Skeletal muscle satellite cell (primary cell): ENCODE data around the gene GTF2H3.

Source experiments
- H3K27me3 ChIP-seq: 2 replicates; pipeline ENCODE4 v1.7.0; 2013; ENCODE audit warnings: low read length; ENCODE audit not compliant: control insufficient read depth, insufficient read depth
- H3K36me3 ChIP-seq: 2 replicates; pipeline ENCODE4 v1.7.0; 2013; ENCODE audit warnings: mild to moderate bottlenecking, control low read depth, low read length; ENCODE audit not compliant: insufficient read depth
- H3K4me1 ChIP-seq: 2 replicates; pipeline ENCODE4 v1.7.0; 2013; ENCODE audit warnings: low read length; ENCODE audit not compliant: control insufficient read depth, insufficient read depth
- H3K4me2 ChIP-seq: 2 replicates; pipeline ENCODE4 v1.7.0; 2013; ENCODE audit warnings: mild to moderate bottlenecking, low read length
- H3K4me3 ChIP-seq: 2 replicates; pipeline ENCODE4 v1.7.0; 2013; ENCODE audit warnings: low read length
- H3K9ac ChIP-seq: 2 replicates; pipeline ENCODE4 v1.7.0; 2013; ENCODE audit warnings: mild to moderate bottlenecking, low read depth, low read length, moderate library complexity
- H3K9me3 ChIP-seq: replicated peaks from 2 replicates; pipeline ENCODE4 v1.7.0; 2013; ENCODE audit warnings: mild to moderate bottlenecking, control low read depth, low read length

GTF2H3 gene

DNA sequence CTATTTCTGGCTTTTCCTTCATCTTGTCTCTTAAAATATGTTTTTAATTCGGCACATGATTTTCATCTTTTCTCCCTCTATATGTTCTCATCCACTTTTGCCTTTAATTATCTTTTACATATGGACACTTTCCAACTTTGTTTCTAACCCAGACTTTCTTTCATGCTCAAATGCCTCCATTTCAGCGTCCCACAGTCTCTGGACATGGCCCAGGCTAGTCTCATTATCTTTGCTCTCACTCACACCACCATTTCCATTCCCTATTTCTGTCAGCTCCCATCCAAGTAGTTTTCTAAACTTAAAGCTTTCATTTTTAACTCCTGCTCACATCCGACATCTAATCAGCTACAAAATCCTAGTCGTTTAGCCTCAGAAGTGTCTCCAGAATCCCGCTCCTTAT, 14.8 kb downstream of the GTF2H3 start:
- Histone ChIP-seq H3K36me3 (peaks cover 58% of the 10 kb centered on the region), H3K4me2 (no peak overlapping the region), H3K4me3 (no peak overlapping the region), H3K9ac (no peak overlapping the region), H3K9me3 (no peaks in the 10 kb centered on the region), H3K27me3 (no peaks in the 10 kb centered on the region), H3K4me1 (no peaks in the 10 kb centered on the region)

DNA sequence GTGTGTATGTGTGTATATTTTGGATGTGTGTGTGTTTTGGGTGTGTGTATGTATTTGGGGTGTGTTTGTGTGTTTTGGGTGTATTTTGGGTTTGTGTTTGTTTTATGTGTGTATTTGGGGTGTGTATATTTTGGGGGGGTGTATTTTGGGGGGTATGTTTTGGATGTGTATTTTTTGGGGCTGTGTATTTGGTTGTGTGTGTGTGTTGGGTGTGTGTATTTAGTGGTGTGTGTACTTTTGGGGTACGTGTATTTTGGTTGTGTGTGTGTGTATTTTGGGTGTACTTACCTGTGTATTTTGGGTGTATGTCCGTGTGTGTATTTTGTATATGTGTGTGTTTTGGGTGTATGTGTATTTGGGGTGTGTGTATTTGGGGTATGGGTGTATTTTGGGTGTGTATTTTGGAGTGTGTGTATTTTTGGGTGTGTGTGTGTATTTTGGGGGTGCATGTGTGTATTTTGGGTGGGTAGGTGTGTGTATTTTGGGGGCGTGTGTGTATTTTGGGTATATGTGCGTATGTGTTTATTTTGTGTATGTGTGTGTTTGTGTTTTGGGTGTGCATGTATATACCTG, 20.6 kb downstream of the GTF2H3 start:
- Histone ChIP-seq H3K9ac (no peak overlapping the region), H3K4me1 (peaks cover 5% of the 10 kb centered on the region), H3K9me3 (no peaks in the 10 kb centered on the region), H3K27me3 (no peaks in the 10 kb centered on the region), H3K4me2 (no peak overlapping the region), H3K36me3 (peaks cover 45% of the 10 kb centered on the region), H3K4me3 (no peak overlapping the region)

DNA sequence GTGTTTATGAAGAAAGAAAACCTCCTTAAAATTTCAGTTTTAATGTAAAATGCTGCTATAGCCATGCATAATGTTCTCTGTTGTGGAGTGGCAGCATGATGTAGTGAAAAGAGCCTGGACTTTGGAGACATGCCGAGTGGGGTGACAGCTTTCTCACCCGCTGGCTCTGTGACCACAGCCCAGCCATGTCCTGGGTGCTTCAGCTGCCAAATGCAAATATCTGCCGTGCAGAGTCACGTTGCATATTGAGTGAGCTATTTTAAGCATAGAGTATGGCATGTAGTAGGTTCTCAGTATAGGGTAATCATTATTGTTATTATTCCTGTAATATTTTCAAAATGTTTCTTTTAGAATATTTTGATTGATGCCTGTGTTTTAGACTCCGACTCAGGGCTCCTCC, 21.8 kb downstream of the GTF2H3 start:
- no peaks in the 10 kb centered on the region for H3K9me3 ChIP-seq
- H3K27me3 ChIP-seq = no peaks in the 10 kb centered on the region
- peaks cover 42% of the 10 kb centered on the region for H3K36me3 ChIP-seq
- H3K9ac ChIP-seq = no peak overlapping the region
- no peak overlapping the region for H3K4me3 ChIP-seq
- H3K4me1 ChIP-seq = peaks cover 16% of the 10 kb centered on the region
- no peak overlapping the region for H3K4me2 ChIP-seq

DNA sequence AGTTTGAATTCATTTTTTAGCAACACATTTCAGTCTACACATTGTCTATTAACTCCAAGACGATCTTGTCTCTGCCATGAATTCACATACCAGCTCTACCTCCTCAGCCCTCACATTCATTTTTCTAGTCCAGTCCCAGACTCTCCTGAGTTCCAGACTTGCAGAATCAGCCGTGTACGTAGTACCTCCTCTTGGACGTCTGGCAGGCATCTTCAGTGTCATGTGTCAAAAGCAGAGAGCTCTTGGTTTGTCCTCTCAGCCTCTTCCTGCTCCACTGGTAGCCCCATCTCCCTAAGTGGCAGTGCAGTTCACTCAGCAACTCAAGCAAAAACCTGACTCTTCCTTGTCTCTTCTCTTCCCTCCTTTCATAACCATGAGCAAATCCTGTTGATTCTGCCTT, 22.8 kb downstream of the GTF2H3 start:
- H3K4me2 ChIP-seq = no peak overlapping the region
- no peaks in the 10 kb centered on the region for H3K27me3 ChIP-seq
- peaks cover 34% of the 10 kb centered on the region for H3K36me3 ChIP-seq
- no peak overlapping the region for H3K4me3 ChIP-seq
- H3K9me3 ChIP-seq = no peaks in the 10 kb centered on the region
- no peak overlapping the region for H3K9ac ChIP-seq
- H3K4me1 ChIP-seq = peaks cover 22% of the 10 kb centered on the region

DNA sequence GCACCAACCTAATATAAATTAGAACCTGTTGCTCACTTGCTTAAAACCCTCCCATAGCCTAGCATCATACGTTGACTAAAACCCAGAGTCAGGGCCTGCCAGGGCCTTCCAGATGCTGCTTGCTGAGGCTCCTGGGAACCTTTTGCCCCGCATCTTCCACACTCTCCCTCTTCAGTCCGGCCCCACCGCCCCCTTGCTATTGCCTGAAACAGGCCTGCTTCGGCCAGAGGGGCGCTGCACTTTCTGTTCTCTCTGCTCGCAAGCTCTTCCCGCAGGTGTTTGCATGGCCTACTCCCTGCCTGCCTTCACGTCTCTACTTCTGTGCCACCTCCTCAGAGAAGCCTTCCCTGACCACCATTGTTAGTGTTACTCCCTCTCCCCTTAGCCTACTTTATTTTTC, 23.6 kb downstream of the GTF2H3 start:
- H3K4me2 ChIP-seq = no peak overlapping the region
- H3K36me3 ChIP-seq = peaks cover 29% of the 10 kb centered on the region
- H3K9ac ChIP-seq = no peak overlapping the region
- H3K4me3 ChIP-seq = no peak overlapping the region
- no peaks in the 10 kb centered on the region for H3K9me3 ChIP-seq
- H3K27me3 ChIP-seq = no peaks in the 10 kb centered on the region
- H3K4me1 ChIP-seq = peaks cover 22% of the 10 kb centered on the region

DNA sequence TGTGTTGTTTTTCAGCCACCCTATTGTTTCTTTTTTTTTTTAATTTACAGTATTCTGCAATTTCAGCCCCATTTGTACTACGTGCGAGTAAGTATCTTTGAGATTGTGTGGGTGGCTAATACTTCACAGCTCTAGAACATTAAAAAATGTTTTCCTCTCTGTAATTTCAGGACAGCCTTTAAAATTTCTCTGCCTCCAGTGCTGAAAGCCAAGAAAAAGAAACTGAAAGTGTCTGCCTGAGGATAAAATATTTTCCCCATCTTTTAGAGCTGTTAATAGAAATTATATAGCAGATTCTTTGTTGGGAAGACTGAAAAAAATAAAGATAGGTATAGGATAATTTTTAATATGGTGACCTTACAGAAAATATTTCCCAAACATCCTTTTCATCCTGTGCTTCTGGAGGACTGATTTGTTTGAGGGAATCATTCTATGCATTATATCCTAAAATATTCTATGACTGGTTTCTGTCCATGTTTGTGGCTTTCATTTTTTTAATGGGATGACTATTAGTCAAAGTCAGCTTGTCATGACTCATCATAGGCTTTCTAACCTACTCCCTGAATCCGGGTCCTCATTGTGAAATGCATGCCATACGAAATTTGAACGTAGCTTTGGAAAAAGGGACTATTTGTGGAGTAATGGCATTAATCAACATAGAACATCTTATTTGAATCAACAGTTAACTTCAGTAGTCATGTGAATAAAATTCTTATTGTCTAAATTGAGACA, 26.5 kb downstream of the GTF2H3 start:
- H3K4me3 ChIP-seq = peak overlapping the region; percentile 2
- H3K9me3 ChIP-seq = no peaks in the 10 kb centered on the region
- peak overlapping the region; percentile 60 for H3K9ac ChIP-seq
- peaks cover 22% of the 10 kb centered on the region for H3K4me1 ChIP-seq
- H3K36me3 ChIP-seq = peaks cover 26% of the 10 kb centered on the region
- H3K4me2 ChIP-seq = peak overlapping the region; percentile 34
- no peaks in the 10 kb centered on the region for H3K27me3 ChIP-seq

DNA sequence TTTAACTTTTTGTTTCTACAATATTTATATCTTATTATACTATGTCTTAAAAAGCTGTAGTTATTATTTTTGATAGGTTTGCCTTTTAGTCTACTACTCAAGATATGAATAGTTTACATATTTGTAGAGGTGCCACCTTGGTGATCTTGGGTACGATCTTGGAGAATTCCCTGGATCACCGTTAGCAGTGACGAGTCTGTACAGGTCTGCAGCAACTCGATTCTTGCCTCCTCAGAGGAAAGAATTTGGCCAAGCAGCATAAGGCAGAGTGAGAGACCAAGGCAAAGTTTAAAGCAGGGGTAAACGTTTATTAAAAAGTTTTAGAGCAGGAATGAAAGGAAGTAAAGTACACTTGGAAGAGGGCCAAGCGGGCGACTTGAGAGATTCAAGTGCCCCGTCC, 34.1 kb downstream of the GTF2H3 start:
- Histone ChIP-seq H3K27me3 (no peaks in the 10 kb centered on the region), H3K36me3 (peaks cover 6% of the 10 kb centered on the region), H3K4me1 (peaks cover 8% of the 10 kb centered on the region), H3K4me2 (no peak overlapping the region), H3K4me3 (no peak overlapping the region), H3K9me3 (no peaks in the 10 kb centered on the region), H3K9ac (no peak overlapping the region)

DNA sequence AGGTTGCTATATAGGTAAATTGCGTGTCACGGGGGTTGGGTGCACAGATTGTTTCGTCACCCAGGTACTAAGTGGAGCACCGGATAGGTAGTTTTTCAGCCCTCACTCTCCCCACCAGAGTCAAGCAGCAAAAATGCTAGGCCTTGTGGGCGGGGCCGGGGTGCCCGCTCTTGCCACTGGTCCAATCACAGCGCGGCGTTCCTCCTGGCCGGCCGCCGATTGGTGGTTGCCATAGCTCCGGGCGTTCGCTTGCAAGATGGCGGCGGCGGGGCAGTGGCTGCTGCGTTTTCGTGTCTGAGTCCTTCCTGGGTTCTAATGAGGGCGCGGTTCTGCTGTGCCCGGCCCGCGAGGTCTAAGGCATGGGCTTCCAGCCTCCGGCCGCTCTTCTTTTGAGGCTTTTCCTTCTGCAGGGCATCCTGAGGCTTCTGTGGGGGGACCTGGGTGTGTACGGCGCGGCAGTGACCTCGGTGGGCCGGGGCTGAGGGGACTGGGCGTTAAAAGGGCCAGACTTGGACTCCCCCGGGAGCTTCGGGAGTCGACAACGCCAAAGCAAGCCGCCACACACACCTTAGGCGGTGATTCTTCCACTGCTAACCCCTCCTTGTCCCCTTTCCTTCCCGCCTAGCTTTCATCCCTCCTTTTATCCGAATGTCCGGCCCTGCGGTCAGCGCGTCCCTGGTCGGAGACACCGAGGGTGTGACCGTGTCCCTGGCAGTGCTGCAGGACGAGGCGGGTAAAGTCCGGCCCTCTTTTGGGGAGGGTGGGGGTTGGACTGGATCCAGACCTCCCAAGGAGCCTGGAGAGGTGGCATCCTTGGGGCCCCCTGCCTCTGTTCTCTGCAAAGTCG, 37.5 kb downstream of the GTF2H3 start, which contains the start of gene TCTN2:
Gene TCTN2, plus strand, starts transcription at position 232 of the 847 bp plus-strand sequence. Its CDS starts 128 bp downstream, at position 360.
- Histone ChIP-seq H3K9ac (peak within 1 kb of the TSS; percentile 84), H3K36me3 (peaks cover 3% of the 10 kb centered on the region), H3K4me1 (peaks cover 8% of the 10 kb centered on the region), H3K4me2 (peak within 1 kb of the TSS; percentile 88), H3K9me3 (no peaks in the 10 kb centered on the region), H3K27me3 (no peaks in the 10 kb centered on the region), H3K4me3 (peak within 1 kb of the TSS; percentile 90)

DNA sequence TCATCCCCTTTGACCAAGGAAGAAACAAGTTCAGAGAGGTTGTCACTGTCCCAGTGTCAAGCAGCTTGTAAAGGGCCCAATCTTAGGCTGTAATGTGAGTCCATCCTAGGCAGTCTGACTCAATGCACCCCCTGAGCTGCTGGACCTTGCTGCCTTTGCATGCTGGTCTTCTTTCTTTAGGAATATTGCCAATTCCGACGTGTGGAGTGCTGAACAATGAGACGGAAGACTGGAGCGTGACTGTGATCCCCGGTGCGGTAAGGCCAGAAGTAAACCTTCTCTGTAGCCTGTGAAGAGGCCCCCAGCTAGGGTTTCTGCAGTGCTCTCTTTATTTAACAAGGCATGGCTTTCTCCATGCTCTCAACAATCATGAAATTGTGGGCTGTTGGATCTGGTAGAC, 38.2 kb downstream of the GTF2H3 start:
- peaks cover 3% of the 10 kb centered on the region for H3K36me3 ChIP-seq
- H3K4me3 ChIP-seq = peak overlapping the region; percentile 90
- H3K9ac ChIP-seq = peak overlapping the region; percentile 84
- peaks cover 8% of the 10 kb centered on the region for H3K4me1 ChIP-seq
- no peaks in the 10 kb centered on the region for H3K27me3 ChIP-seq
- peak overlapping the region; percentile 88 for H3K4me2 ChIP-seq
- no peaks in the 10 kb centered on the region for H3K9me3 ChIP-seq

DNA sequence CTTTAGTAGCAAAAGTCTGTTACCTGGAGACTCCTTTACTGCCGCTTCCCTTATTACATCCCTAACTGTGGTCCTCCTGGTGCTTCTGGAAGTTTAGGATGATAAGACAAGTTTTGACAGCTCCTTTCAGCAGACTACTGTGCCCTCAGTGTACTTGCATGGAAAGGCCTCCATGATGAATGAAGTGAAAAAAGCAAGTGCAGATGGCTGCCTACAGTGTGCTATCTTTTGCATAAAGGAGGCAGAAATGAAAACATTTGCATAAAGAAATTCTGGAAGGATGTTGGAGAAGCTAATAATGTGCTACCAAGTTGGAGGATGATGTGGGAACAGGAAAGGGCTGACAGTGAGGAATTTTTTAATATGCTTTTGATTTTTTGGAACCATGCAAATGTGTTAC, 41.8 kb downstream of the GTF2H3 start:
- Histone ChIP-seq H3K27me3 (no peaks in the 10 kb centered on the region), H3K4me1 (peaks cover 8% of the 10 kb centered on the region), H3K4me2 (no peak overlapping the region), H3K4me3 (no peak overlapping the region), H3K9me3 (no peaks in the 10 kb centered on the region), H3K36me3 (peaks cover 3% of the 10 kb centered on the region), H3K9ac (no peak overlapping the region)

DNA sequence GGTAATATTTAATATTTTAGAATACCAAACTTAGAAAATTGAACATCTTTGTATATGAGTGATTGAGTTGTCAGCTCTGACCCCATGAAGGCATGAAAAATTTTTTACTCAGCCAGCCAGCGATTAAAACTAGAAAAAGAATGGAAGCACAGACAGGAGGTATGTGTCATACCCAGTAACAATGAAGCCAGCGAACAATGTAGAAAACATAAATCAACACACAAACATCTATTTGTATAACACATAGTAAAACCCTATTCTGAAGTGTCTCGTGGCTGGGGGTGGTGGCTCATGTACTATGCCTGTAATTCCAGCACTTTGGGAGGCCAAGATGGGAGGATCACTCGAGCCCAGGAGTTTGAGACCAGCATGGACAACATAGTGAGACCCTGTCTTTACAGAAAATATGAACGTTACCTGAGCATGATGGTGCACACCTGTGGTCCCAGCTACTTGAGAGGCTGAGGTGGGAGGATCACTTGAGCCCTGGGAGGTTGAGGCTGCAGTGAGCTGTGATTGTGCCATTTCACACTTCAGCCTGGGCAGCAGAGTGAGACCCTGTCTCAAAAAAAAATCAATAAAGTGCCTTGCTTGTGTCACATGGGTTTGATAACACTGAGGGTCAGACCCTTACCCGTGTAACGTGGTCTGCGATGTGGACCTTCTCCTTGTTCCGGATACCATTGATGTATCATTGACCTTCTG, 43.1 kb downstream of the GTF2H3 start:
- peaks cover 3% of the 10 kb centered on the region for H3K36me3 ChIP-seq
- peaks cover 4% of the 10 kb centered on the region for H3K4me1 ChIP-seq
- no peak overlapping the region for H3K4me3 ChIP-seq
- no peak overlapping the region for H3K9ac ChIP-seq
- H3K27me3 ChIP-seq = no peaks in the 10 kb centered on the region
- H3K4me2 ChIP-seq = no peak overlapping the region
- H3K9me3 ChIP-seq = no peaks in the 10 kb centered on the region
